ENCODE data around the gene ACOT9. TPM values are rescaled to one million over a fixed set of nuclear protein-coding genes. Genes with fewer than 3 reads are reported as not detected.
A peak's percentile ranks its signal among the peaks of the same experiment; 100 is the strongest.
"Not testable (repeated sequence)": the region's sequence is repeated elsewhere in the genome, so short reads cannot be mapped to it uniquely, and the experiment has no call there.

ACOT9 gene
- total RNA-seq, 2 donors from 2014 or later, result 23.6 to 26.0 TPM

DNA sequence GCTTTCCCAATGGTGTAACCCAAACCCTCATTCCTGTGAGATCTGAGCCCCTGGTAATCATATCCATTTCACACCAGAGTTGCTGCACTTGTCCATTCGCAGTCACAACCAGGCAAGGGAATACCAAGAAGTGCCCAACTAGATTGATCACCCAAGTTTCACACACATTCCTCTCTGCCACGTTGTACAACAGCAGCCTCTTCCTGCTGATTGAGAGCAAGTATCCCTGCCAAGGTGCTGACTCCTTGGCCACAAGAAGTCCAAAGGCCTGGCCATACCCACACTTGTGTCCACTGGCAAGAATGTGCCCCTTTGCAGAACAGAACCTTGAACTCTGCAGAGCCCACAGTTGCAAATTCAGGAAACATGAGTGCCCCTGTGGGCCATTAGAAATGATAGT, 6.5 kb upstream of the ACOT9 start:
- Histone ChIP-seq H3K9ac (ENCODE audit: low read depth in 2 of 2, low read length in 2 of 2) (no peak overlapping the region), H3K4me1 (no peaks in the 10 kb centered on the region), H3K27ac (no peak overlapping the region), H3K9me3 (no peaks in the 10 kb centered on the region), H3K27me3 (no peaks in the 10 kb centered on the region), H3K4me3 (no peak overlapping the region), H3K36me3 (no peaks in the 10 kb centered on the region)
- intact Hi-C loops (cut with DNase I), result no loop called here
- DNase-seq, result no peak
- TF ChIP-seq, protein P1, sequence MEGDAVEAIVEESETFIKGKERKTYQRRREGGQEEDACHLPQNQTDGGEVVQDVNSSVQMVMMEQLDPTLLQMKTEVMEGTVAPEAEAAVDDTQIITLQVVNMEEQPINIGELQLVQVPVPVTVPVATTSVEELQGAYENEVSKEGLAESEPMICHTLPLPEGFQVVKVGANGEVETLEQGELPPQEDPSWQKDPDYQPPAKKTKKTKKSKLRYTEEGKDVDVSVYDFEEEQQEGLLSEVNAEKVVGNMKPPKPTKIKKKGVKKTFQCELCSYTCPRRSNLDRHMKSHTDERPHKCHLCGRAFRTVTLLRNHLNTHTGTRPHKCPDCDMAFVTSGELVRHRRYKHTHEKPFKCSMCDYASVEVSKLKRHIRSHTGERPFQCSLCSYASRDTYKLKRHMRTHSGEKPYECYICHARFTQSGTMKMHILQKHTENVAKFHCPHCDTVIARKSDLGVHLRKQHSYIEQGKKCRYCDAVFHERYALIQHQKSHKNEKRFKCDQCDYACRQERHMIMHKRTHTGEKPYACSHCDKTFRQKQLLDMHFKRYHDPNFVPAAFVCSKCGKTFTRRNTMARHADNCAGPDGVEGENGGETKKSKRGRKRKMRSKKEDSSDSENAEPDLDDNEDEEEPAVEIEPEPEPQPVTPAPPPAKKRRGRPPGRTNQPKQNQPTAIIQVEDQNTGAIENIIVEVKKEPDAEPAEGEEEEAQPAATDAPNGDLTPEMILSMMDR (IDR thresholded peaks at IDR 0.05), result no peak

DNA sequence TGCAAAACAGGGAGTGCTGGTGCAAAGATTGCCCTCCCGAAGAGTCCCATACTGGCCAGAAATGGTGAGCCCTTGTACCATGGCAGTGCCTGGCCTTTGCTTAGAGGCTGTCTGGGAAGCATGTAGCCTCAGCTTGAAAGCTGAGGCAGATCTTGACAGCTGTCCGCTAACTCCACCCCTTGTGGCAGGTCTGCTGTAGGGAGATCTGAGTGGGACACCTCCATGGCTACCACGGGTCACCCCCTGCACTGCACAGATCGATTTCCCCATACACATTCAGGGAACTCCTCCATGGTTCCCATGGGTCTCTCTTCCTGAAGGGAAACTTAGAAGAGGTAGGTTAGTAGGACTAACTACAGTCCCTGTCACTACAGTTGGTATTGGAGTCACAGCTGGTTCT, 6.1 kb upstream of the ACOT9 start:
- Histone ChIP-seq H3K4me3 (no peak overlapping the region), H3K27ac (no peak overlapping the region), H3K27me3 (no peaks in the 10 kb centered on the region), H3K4me1 (no peaks in the 10 kb centered on the region), H3K36me3 (no peaks in the 10 kb centered on the region), H3K9me3 (no peaks in the 10 kb centered on the region), H3K9ac (ENCODE audit: low read depth in 2 of 2, low read length in 2 of 2) (no peak overlapping the region)
- intact Hi-C loops (cut with DNase I), result no loop called here
- DNase-seq, result no peak
- TF ChIP-seq, protein P1 (IDR thresholded peaks at IDR 0.05), result no peak

DNA sequence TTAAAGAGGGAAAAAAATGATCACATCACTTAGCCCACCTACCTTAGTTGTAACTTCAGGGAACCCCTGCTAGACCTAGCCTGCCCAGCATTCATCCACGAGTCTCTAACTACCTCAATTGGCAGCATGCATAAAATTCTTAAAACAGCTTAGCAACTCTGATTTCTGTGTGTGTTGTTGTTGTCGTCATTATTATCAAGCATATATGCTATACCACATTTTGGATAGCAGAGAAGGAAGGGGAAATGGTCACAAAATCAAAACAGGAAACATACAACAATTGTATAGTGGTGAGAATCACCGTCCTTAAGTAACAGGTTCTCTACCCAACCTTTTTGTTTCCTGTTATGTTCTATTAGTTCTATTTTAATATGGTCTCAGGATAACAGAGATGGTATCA, 2.7 kb upstream of the ACOT9 start:
- Histone ChIP-seq H3K27ac (no peak overlapping the region), H3K27me3 (no peaks in the 10 kb centered on the region), H3K9ac (ENCODE audit: low read depth in 2 of 2, low read length in 2 of 2) (no peak overlapping the region), H3K4me1 (no peaks in the 10 kb centered on the region), H3K9me3 (no peaks in the 10 kb centered on the region), H3K4me3 (no peak overlapping the region), H3K36me3 (no peaks in the 10 kb centered on the region)
- intact Hi-C loops (cut with DNase I), result no loop called here
- TF ChIP-seq, protein P1 (IDR thresholded peaks at IDR 0.05), result no peak
- DNase-seq, result no peak

DNA sequence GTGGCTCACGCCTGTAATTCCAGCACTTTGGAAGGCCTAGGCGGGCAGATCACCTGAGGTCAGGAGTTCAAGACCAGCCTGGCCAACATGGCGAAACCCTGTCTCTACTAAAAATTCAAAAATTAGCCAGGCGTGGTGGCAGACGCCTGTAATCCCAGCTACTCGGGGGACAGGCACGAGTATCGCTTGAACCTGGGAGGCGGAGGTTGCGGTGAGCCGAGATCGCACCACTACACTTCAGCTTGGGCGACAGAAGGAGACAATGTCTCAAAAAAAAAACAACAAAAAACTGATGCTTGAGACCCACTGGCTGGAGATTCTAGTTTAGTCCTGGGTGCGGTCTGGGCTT, 521 bp upstream of the ACOT9 start:
- Histone ChIP-seq H3K4me3 (peak overlapping the region; percentile 62), H3K9ac (ENCODE audit: low read depth in 2 of 2, low read length in 2 of 2) (peak overlapping the region in 1 of 2 donors; percentile 54), H3K27ac (peak overlapping the region; percentile 55)
- H3K9me3 ChIP-seq; DNase-seq; H3K4me1 ChIP-seq; intact Hi-C loops (cut with DNase I); H3K36me3 ChIP-seq; H3K27me3 ChIP-seq: not testable (repeated sequence)

DNA sequence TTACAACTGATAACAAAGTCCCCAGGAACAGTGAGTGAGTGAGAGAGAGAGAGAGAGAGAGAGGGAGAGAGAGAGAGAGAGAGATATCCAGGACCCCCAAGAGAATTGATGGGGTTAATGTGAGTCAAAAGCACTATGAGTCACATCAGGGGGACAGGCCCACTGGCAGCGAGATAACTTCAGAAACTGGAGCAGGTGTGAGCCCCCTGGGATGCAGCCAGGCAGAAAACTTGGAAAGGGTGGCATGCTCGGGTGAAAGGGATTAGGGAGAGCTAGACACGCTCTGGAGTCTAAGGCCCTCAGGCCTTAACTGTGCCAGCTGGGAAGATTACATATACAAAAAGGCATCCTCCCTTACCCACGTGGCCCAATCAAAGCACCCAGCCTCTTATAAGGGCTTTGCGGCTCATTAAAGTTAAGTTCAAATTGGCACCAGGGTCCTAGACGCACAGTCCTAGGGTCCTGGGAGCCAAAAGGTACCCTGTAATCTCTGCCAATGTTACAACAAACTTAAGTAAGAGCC, 841 bp downstream of the ACOT9 start:
- Histone ChIP-seq H3K27ac (peak overlapping the region; percentile 80), H3K4me1 (no peaks in the 10 kb centered on the region), H3K9ac (ENCODE audit: low read depth in 2 of 2, low read length in 2 of 2) (peak overlapping the region; percentile 54 to 77), H3K4me3 (peak overlapping the region; percentile 62), H3K36me3 (no peaks in the 10 kb centered on the region), H3K27me3 (no peaks in the 10 kb centered on the region), H3K9me3 (no peaks in the 10 kb centered on the region)
- intact Hi-C loops (cut with DNase I), result no loop called here
- TF ChIP-seq, protein P1 (IDR thresholded peaks at IDR 0.05), result no peak
- DNase-seq, result peak; percentile 35

DNA sequence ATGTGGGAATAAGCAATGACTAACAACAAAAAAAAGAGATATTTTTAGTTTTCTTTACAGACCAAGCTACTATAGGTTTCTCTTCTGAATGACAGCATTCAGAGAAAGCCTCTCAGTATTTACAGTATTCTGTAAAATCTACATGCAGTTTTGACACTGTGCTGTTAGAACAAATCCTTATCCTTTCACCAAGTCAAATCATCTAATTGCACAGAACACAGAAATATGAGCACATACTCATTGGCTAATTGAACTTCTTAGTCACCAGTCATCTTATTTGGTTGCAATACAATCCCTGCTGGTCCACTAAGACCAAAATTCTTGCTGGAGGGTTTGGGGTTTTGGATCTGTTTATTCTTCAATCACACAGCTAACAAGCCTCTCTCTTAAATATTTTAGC, 5.7 kb downstream of the ACOT9 start:
- Histone ChIP-seq H3K27me3 (no peaks in the 10 kb centered on the region), H3K27ac (no peak overlapping the region), H3K9ac (ENCODE audit: low read depth in 2 of 2, low read length in 2 of 2) (no peak overlapping the region), H3K4me1 (no peaks in the 10 kb centered on the region), H3K4me3 (no peak overlapping the region), H3K36me3 (no peaks in the 10 kb centered on the region), H3K9me3 (no peaks in the 10 kb centered on the region)
- no peak for DNase-seq
- intact Hi-C loops (cut with DNase I), result no loop called here
- TF ChIP-seq, protein P1 (IDR thresholded peaks at IDR 0.05), result no peak

Data from colonic mucosa (tissue), 4 donors.